ENCODE data around the gene MORN1. TPM values are rescaled to one million over a fixed set of nuclear protein-coding genes. Genes with fewer than 3 reads are reported as not detected.
A peak's percentile ranks its signal among the peaks of the same experiment; 100 is the strongest.

MORN1 gene
- total and polyA plus RNA-seq, 10 of the 15 experiments (the other 5 are each of a cell fraction or from before 2014, with no cell fraction given): 0.76 to 7.9 (median 5.5) TPM

GRCh38 chr1:2315674-2316450 is 75.5 kb downstream of the MORN1 start:
- FAIRE-seq (no peak), DNase-seq (ENCODE audit: low read depth, low spot score) (no peak), ATAC-seq (no peak)
- no peaks in the 10 kb centered on the region for H3K36me3 ChIP-seq (ENCODE audit: control insufficient read depth in 2 of 2, insufficient read depth in 2 of 2, low read length in 1 of 2)
- RAD21 ChIA-PET (ENCODE audit: unreplicated experiment): interaction anchor here (0.7 to 3.2 kb wide), 6 partner anchors 16 to 121 kb away, joined by 3 to 18 read pairs (median 5); partner anchors contain the start of gene FAAP20
- no peak overlapping the region for H3K27ac ChIP-seq (ENCODE audit: control insufficient read depth, insufficient read depth)
- no TSS peak for BruUV-seq (replicated peaks)
- H3K79me2 ChIP-seq (ENCODE audit: control insufficient read depth, insufficient read depth, low read length): no peaks in the 10 kb centered on the region
- peak overlapping the region; percentile 41; the same call in 1 of the 2 replicates for H3K4me3 ChIP-seq
- H2AFZ ChIP-seq (ENCODE audit: control insufficient read depth, low read depth, low read length): peak overlapping the region; percentile 34; the same call in 1 of the 2 replicates
- peaks cover 10% of the 10 kb centered on the region for H3K4me1 ChIP-seq (ENCODE audit: control insufficient read depth, insufficient read depth, low read length)
- no peaks in the 10 kb centered on the region for H3K27me3 ChIP-seq (replicated peaks in 1 of 2; ENCODE audit: control insufficient read depth in 2 of 2, insufficient read depth in 2 of 2, low read length in 1 of 2)
- POLR2A ChIA-PET: interaction anchor here (0.6 kb wide), 1 partner anchor 81 kb away, joined by 4 read pairs; no protein-coding TSS in a partner anchor
- peak overlapping the region; percentile 64; the same call in 1 of the 2 replicates for H3K4me2 ChIP-seq (ENCODE audit: control insufficient read depth, insufficient read depth)
- intact Hi-C loops (cut with micrococcal nuclease; ENCODE audit: unreplicated experiment): no loop called here
- SMC1A ChIA-PET (ENCODE audit: uncharacterized antibody, unreplicated experiment): interaction anchor here (1.1 kb wide), 1 partner anchor 82 kb away, joined by 3 read pairs; no protein-coding TSS in a partner anchor
- no peaks in the 10 kb centered on the region for H4K20me1 ChIP-seq (ENCODE audit: control insufficient read depth, insufficient read depth)
- in situ Hi-C loops (cut with MboI): no loop called here
- no peaks in the 10 kb centered on the region for H3K9me3 ChIP-seq (replicated peaks; ENCODE audit: control insufficient read depth, insufficient read depth, low read length)
- TF ChIP-seq MTA2 (IDR thresholded peaks at IDR 0.05; ENCODE audit: low read depth) (no peak), LARP7 (IDR thresholded peaks at IDR 0.05) (no peak), RELA (IDR thresholded peaks at IDR 0.05; ENCODE audit: borderline replicate concordance, partially characterized antibody) (no peak), PAX8 (IDR thresholded peaks at IDR 0.05) (no peak), KAT2A (conservative IDR thresholded peaks at IDR 0.05; ENCODE audit: control insufficient read depth, low read depth, low read length) (no peak), CBFB (IDR thresholded peaks at IDR 0.05; ENCODE audit: low read depth) (no peak), ETV6 (conservative IDR thresholded peaks at IDR 0.05 in 1 of 2, IDR thresholded peaks at IDR 0.05 in 1 of 2; ENCODE audit: borderline replicate concordance in 1 of 2, low read depth in 1 of 2) (no peak), MYB (IDR thresholded peaks at IDR 0.05; ENCODE audit: borderline replicate concordance, low read depth, low read length) (no peak), CHD2 (IDR thresholded peaks at IDR 0.05; ENCODE audit: borderline replicate concordance, low read depth, low read length) (no peak), IRF4 (IDR thresholded peaks at IDR 0.05; ENCODE audit: low read depth, low read length) (no peak), HSF1 (IDR thresholded peaks at IDR 0.05; ENCODE audit: low read depth, low read length) (no peak), WRNIP1 (IDR thresholded peaks at IDR 0.05; ENCODE audit: borderline replicate concordance, low read depth, low read length) (no peak), IKZF2 (IDR thresholded peaks at IDR 0.05) (no peak)
- TF ChIP-seq, protein P1, sequence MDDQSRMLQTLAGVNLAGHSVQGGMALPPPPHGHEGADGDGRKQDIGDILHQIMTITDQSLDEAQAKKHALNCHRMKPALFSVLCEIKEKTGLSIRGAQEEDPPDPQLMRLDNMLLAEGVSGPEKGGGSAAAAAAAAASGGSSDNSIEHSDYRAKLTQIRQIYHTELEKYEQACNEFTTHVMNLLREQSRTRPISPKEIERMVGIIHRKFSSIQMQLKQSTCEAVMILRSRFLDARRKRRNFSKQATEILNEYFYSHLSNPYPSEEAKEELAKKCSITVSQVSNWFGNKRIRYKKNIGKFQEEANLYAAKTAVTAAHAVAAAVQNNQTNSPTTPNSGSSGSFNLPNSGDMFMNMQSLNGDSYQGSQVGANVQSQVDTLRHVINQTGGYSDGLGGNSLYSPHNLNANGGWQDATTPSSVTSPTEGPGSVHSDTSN (IDR thresholded peaks at IDR 0.05; ENCODE audit: insufficient replicate concordance, low read depth, low read length): no peak
- TF ChIP-seq, protein P2, sequence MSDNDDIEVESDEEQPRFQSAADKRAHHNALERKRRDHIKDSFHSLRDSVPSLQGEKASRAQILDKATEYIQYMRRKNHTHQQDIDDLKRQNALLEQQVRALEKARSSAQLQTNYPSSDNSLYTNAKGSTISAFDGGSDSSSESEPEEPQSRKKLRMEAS (IDR thresholded peaks at IDR 0.05; ENCODE audit: low read depth, low read length): no peak
- TF ChIP-seq, protein P3, sequence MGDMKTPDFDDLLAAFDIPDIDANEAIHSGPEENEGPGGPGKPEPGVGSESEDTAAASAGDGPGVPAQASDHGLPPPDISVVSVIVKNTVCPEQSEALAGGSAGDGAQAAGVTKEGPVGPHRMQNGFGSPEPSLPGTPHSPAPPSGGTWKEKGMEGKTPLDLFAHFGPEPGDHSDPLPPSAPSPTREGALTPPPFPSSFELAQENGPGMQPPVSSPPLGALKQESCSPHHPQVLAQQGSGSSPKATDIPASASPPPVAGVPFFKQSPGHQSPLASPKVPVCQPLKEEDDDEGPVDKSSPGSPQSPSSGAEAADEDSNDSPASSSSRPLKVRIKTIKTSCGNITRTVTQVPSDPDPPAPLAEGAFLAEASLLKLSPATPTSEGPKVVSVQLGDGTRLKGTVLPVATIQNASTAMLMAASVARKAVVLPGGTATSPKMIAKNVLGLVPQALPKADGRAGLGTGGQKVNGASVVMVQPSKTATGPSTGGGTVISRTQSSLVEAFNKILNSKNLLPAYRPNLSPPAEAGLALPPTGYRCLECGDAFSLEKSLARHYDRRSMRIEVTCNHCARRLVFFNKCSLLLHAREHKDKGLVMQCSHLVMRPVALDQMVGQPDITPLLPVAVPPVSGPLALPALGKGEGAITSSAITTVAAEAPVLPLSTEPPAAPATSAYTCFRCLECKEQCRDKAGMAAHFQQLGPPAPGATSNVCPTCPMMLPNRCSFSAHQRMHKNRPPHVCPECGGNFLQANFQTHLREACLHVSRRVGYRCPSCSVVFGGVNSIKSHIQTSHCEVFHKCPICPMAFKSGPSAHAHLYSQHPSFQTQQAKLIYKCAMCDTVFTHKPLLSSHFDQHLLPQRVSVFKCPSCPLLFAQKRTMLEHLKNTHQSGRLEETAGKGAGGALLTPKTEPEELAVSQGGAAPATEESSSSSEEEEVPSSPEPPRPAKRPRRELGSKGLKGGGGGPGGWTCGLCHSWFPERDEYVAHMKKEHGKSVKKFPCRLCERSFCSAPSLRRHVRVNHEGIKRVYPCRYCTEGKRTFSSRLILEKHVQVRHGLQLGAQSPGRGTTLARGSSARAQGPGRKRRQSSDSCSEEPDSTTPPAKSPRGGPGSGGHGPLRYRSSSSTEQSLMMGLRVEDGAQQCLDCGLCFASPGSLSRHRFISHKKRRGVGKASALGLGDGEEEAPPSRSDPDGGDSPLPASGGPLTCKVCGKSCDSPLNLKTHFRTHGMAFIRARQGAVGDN (IDR thresholded peaks at IDR 0.05): no peak
- WGBS (ENCODE audit: insufficient coverage, insufficient replicate concordance, low lambda C conversion rate, missing lambda C conversion rate): 48% methylated on average over 20 of the region's 21 CpGs
- H3K9ac ChIP-seq (ENCODE audit: control insufficient read depth, insufficient read depth, low read length): no peak overlapping the region
- CTCF ChIA-PET: interaction anchor here (0.7 to 2.5 kb wide), 5 partner anchors 24 to 121 kb away, joined by 3 to 12 read pairs (median 3); partner anchors contain the start of gene FAAP20

All from GM12878 (cell line).